Left ventricle myocardium superior (tissue), 1 donor: ENCODE measurements around the gene CBS. TPM values are rescaled to one million over a fixed set of nuclear protein-coding genes. Genes with fewer than 3 reads are reported as not detected.
"Not testable (repeated sequence)": the region's sequence is repeated elsewhere in the genome, so short reads cannot be mapped to it uniquely, and the experiment has no call there.

Experiments used
- ATAC-seq: fragments of 200-7000 bp; cut with Tn5 transposase; one replicate; pipeline ENCODE4 v1.9.1; 2020; ENCODE audit warnings: mild to moderate bottlenecking, moderate library complexity
- DNase-seq: peaks from one replicate; pipeline ENCODE4 v3.0.0-alpha.2; 2020
- intact Hi-C: fragments of 100-400 bp; cut with micrococcal nuclease; formaldehyde crosslinking; loops from one replicate; pipeline ENCODE4 v1.11.0; 2022
- long read RNA-seq: library from polyadenylated mRNA; unstranded; transcript quantifications from one replicate; pipeline ENCODE4 v2.0.0, GENCODE V29; 2021
- total RNA-seq: library from RNA; stranded (reverse); fragmentation: NEBNext Ultra II Directional; extraction: Animal tissue kit (Norgen Biotek cat#: 25700); gene quantifications from one replicate; pipeline ENCODE4 v1.2.1, GENCODE V29; 2021
- donor health status: DM: no; HTN: yes; CAD: no; lungs with severe emphysema.

Gene CBS
- 4.8 TPM for total RNA-seq
- long read RNA-seq, transcript CBS-204 (17 exons, 2,605 nt) = major isoform, 7 of 14 reads
- long read RNA-seq, partial matches to known transcripts = 2 of 14 reads
- long read RNA-seq, other reads (novel, unspliced or antisense) = 3 of 14 reads

- intact Hi-C loops, DNase-seq: not testable (repeated sequence)
- ATAC-seq = peak; percentile 80
Measured at GRCh38 chr21:43075170-43076022, at the start of gene CBS. Gene CBS (minus strand): TSS chr21:43075835. CDS start chr21:43072193, 3,642 bp downstream.

- DNase-seq, intact Hi-C loops, ATAC-seq: not testable (repeated sequence)
Measured at GRCh38 chr21:43115956-43116355, 40.3 kb upstream of the CBS start.

DNA sequence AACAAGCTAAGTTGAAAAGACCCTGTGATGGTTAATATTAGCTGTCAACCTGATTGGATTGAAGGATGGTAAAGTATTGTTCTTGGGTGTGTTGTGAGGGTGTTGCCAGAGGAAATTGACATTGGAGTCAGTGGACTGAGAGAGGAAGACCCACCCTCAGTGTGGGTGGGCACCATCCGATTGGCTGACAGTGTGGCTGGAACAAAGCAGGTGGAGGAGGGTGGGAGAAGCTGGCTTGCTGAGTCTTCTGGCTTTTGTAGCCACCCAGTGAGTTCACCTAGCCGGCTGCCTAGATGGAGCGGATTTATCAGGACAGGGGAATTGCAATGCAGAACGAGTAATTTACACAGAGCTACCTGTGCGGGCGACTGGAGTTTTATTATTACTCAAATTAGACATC lies 38.8 kb upstream of the CBS start:
- ATAC-seq, DNase-seq, intact Hi-C loops: not testable (repeated sequence)

DNA sequence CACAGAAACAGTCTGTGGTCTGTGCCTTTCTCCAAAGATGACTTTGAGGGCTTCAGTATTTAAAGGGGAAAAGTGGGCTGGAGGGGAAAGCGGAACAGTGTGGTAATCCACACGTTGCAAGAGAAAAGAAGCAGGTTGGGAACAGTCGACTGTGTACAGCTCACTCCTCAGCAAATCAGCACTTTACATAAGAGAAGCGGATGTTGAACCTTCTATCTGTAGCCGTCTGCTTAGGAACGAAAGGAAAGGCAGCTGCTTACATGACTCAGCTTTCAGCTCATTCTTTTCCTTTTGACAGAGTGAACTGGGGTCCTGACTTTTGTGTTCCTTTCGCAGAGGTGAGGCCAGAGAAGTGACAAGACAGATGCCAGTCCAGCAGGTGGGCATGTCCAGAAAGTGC lies 33.4 kb upstream of the CBS start:
- DNase-seq, intact Hi-C loops, ATAC-seq: not testable (repeated sequence)

GRCh38 chr21:43108177-43108576 lies 32.5 kb upstream of the CBS start:
- DNase-seq, intact Hi-C loops: not testable (repeated sequence)
- peak; percentile 24 for ATAC-seq

- intact Hi-C loops, DNase-seq: not testable (repeated sequence)
Measured at GRCh38 chr21:43107794-43108137, 32.1 kb upstream of the CBS start.

GRCh38 chr21:43106965-43107793 lies 31.5 kb upstream of the CBS start, which contains the start of gene U2AF1:
Gene U2AF1 (minus strand): TSS chr21:43107570. CDS start chr21:43107494, 76 bp downstream.
- intact Hi-C loops = not testable (repeated sequence)
- peak; percentile 100 for ATAC-seq
- peak; percentile 86 for DNase-seq

More at GRCh38 chr21:43107794-43108137, 32.1 kb upstream of the CBS start:
- ATAC-seq = not testable (repeated sequence)

GRCh38 chr21:43104642-43105041 lies 29.0 kb upstream of the CBS start:
- DNase-seq, ATAC-seq, intact Hi-C loops: not testable (repeated sequence)

DNA sequence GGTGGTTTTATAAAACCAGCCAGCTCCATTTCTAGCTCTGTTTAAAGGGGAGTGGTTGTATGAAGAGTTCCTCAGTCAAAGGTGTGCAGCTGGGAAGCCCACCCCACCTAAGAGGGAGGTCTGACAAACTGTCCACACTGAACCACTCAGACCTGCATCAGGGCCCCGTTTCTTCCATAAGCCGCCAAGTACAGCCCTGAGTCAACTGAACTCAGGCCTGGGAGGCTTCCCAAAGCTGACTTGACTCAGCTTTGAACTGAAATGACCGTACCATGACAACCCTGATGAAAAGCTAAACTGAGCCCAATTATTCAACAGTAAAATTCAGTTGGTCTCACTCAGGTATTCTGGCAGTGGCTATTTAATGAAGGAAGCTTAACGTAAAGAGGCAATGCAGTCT lies 26.6 kb upstream of the CBS start:
- DNase-seq, intact Hi-C loops, ATAC-seq: not testable (repeated sequence)

DNA sequence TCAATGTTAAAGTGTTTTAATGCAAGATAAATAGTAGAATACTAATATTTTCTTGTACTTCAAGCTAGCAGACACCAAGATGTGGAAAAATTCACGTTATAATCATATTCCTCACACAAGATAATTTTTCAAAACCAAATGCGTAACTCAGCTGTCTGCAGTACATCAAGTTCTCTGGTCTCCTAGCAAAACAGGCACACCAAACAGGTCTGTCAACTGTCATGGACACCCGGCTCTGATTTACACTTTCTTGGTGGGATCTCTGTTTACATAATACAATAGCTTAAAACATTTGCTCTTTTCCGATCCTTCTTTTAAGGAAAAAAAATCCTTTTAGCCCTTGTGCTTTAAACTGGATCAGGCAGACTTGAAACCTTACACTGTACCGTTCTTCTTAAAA lies 26.0 kb upstream of the CBS start:
- intact Hi-C loops, ATAC-seq, DNase-seq: not testable (repeated sequence)

GRCh38 chr21:43101000-43101399 lies 25.4 kb upstream of the CBS start:
- DNase-seq, ATAC-seq, intact Hi-C loops: not testable (repeated sequence)

GRCh38 chr21:43091979-43092614 lies 16.5 kb upstream of the CBS start:
- peak; percentile 26 for ATAC-seq
- intact Hi-C loops, DNase-seq: not testable (repeated sequence)

GRCh38 chr21:43090947-43091346 lies 15.3 kb upstream of the CBS start:
- ATAC-seq, DNase-seq, intact Hi-C loops: not testable (repeated sequence)

GRCh38 chr21:43089463-43089862 lies 13.8 kb upstream of the CBS start:
- intact Hi-C loops, DNase-seq, ATAC-seq: not testable (repeated sequence)

GRCh38 chr21:43082587-43083300 lies 7.1 kb upstream of the CBS start:
- ATAC-seq, intact Hi-C loops, DNase-seq: not testable (repeated sequence)

DNA sequence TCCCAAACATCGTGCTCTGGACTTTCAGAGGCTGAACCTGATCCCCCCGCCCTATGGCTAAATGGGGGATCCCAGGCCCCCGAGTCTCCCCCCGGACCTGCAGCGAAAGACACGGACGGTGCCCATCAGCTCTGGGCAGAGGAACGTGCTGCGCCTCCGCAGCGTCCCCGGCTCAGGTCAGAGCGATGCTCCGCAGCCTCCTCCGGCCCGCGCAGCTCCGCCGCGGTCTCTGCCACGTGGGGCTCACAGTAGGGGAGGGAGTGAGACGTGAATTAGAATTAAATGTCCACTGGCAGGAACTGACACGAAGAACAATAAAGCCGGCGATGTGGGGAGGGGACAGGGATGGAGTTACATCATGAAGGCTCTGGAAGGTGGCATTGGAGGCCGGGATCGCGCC lies 1.0 kb upstream of the CBS start:
- DNase-seq (peak; percentile 6), ATAC-seq (peak; percentile 38)
- intact Hi-C loops = not testable (repeated sequence)

GRCh38 chr21:43076023-43076637 lies 495 bp upstream of the CBS start:
- ATAC-seq = peak; percentile 42

More at GRCh38 chr21:43076023-43076637, 495 bp upstream of the CBS start:
- intact Hi-C loops, DNase-seq: not testable (repeated sequence)
